GM12872 (cell line): ENCODE measurements around the gene OR4D5.

ENCODE experiments used
- CTCF ChIP-seq: IDR thresholded peaks from 3 replicates; pipeline ENCODE4 v1.5.1; 2011; ENCODE audit warnings: low read depth, mild to moderate bottlenecking, low read length, moderate library complexity; ENCODE audit not compliant: insufficient read depth

OR4D5 gene

GRCh38 chr11:123976770-123977560 is 37.5 kb downstream of the OR4D5 start:
- no peak for TF ChIP-seq CTCF

GRCh38 chr11:123977731-123978347 is 38.4 kb downstream of the OR4D5 start, which contains the start of gene OR10S1:
Gene OR10S1, minus strand, starts transcription at chr11:123977781. Its CDS starts 117 bp downstream, at chr11:123977664.
- no peak for TF ChIP-seq CTCF

- TF ChIP-seq CTCF: no peak
Measured at GRCh38 chr11:123979311-123979710, 39.9 kb downstream of the OR4D5 start.
